IPS-18a (cell line): Measurements from ENCODE around the gene LAMA5.

Source experiments
- H3K27ac ChIP-seq: one replicate; pipeline ENCODE4 v1.5.1; 2013; ENCODE audit warnings: low read length
- H3K27me3 ChIP-seq: one replicate; pipeline ENCODE4 v1.6.1; 2013; ENCODE audit warnings: mild to moderate bottlenecking, low read length; ENCODE audit not compliant: control insufficient read depth, insufficient read depth
- H3K36me3 ChIP-seq: one replicate; pipeline ENCODE4 v1.6.1; 2013; ENCODE audit warnings: low read depth, low read length; ENCODE audit not compliant: control insufficient read depth
- H3K4me1 ChIP-seq: one replicate; pipeline ENCODE4 v1.6.1; 2013; ENCODE audit warnings: low read depth, low read length; ENCODE audit not compliant: control insufficient read depth
- H3K4me3 ChIP-seq: one replicate; pipeline ENCODE4 v1.5.1; 2013; ENCODE audit warnings: low read length
- H3K9ac ChIP-seq: one replicate; pipeline ENCODE4 v1.6.1; 2013; ENCODE audit warnings: mild to moderate bottlenecking, low read length, moderate library complexity
- H3K9me3 ChIP-seq: one replicate; pipeline ENCODE4 v1.6.1; 2013; ENCODE audit warnings: low read depth, low read length; ENCODE audit not compliant: control insufficient read depth

The LAMA5 gene

GRCh38 chr20:62330576-62331317 is 36.4 kb downstream of the LAMA5 start:
- no peaks in the 10 kb centered on the region for H3K27me3 ChIP-seq
- no peak overlapping the region for H3K9ac ChIP-seq
- H3K36me3 ChIP-seq, result peaks cover 55% of the 10 kb centered on the region
- H3K4me3 ChIP-seq, result no peak overlapping the region
- no peaks in the 10 kb centered on the region for H3K9me3 ChIP-seq
- H3K4me1 ChIP-seq, result no peaks in the 10 kb centered on the region
- no peak overlapping the region for H3K27ac ChIP-seq

GRCh38 chr20:62329389-62330377 is 37.4 kb downstream of the LAMA5 start:
- Histone ChIP-seq H3K27ac (no peak overlapping the region), H3K9ac (no peak overlapping the region), H3K9me3 (no peaks in the 10 kb centered on the region), H3K4me3 (no peak overlapping the region), H3K27me3 (no peaks in the 10 kb centered on the region), H3K36me3 (peaks cover 62% of the 10 kb centered on the region), H3K4me1 (no peaks in the 10 kb centered on the region)

GRCh38 chr20:62328684-62329388 is 38.3 kb downstream of the LAMA5 start:
- Histone ChIP-seq H3K4me1 (no peaks in the 10 kb centered on the region), H3K36me3 (peaks cover 70% of the 10 kb centered on the region), H3K27me3 (no peaks in the 10 kb centered on the region), H3K9me3 (no peaks in the 10 kb centered on the region), H3K4me3 (no peak overlapping the region), H3K27ac (no peak overlapping the region), H3K9ac (no peak overlapping the region)

GRCh38 chr20:62327726-62328495 is 39.2 kb downstream of the LAMA5 start:
- Histone ChIP-seq H3K9ac (no peak overlapping the region), H3K4me3 (no peak overlapping the region), H3K9me3 (no peaks in the 10 kb centered on the region), H3K27me3 (no peaks in the 10 kb centered on the region), H3K4me1 (no peaks in the 10 kb centered on the region), H3K36me3 (peaks cover 69% of the 10 kb centered on the region), H3K27ac (no peak overlapping the region)

- no peak overlapping the region for H3K9ac ChIP-seq
- no peak overlapping the region for H3K27ac ChIP-seq
- no peaks in the 10 kb centered on the region for H3K4me1 ChIP-seq
- H3K27me3 ChIP-seq, result no peaks in the 10 kb centered on the region
- no peak overlapping the region for H3K4me3 ChIP-seq
- H3K36me3 ChIP-seq, result peaks cover 64% of the 10 kb centered on the region
- H3K9me3 ChIP-seq, result no peaks in the 10 kb centered on the region
Measured at GRCh38 chr20:62326959-62327725, 40.0 kb downstream of the LAMA5 start.

GRCh38 chr20:62326559-62326958 is 40.6 kb downstream of the LAMA5 start:
- H3K4me1 ChIP-seq, result no peaks in the 10 kb centered on the region
- no peaks in the 10 kb centered on the region for H3K9me3 ChIP-seq
- no peak overlapping the region for H3K9ac ChIP-seq
- H3K27ac ChIP-seq, result no peak overlapping the region
- H3K4me3 ChIP-seq, result no peak overlapping the region
- no peaks in the 10 kb centered on the region for H3K27me3 ChIP-seq
- peaks cover 58% of the 10 kb centered on the region for H3K36me3 ChIP-seq

GRCh38 chr20:62325172-62325905 is 41.8 kb downstream of the LAMA5 start:
- H3K4me3 ChIP-seq, result no peak overlapping the region
- H3K4me1 ChIP-seq, result no peaks in the 10 kb centered on the region
- peaks cover 60% of the 10 kb centered on the region for H3K36me3 ChIP-seq
- no peak overlapping the region for H3K27ac ChIP-seq
- no peak overlapping the region for H3K9ac ChIP-seq
- no peaks in the 10 kb centered on the region for H3K9me3 ChIP-seq
- H3K27me3 ChIP-seq, result no peaks in the 10 kb centered on the region

- no peak overlapping the region for H3K4me3 ChIP-seq
- no peaks in the 10 kb centered on the region for H3K27me3 ChIP-seq
- no peak overlapping the region for H3K9ac ChIP-seq
- no peaks in the 10 kb centered on the region for H3K4me1 ChIP-seq
- H3K9me3 ChIP-seq, result no peaks in the 10 kb centered on the region
- H3K27ac ChIP-seq, result no peak overlapping the region
- H3K36me3 ChIP-seq, result peaks cover 54% of the 10 kb centered on the region
Measured at GRCh38 chr20:62323980-62324906, 42.9 kb downstream of the LAMA5 start.

- Histone ChIP-seq H3K4me1 (no peaks in the 10 kb centered on the region), H3K4me3 (no peak overlapping the region), H3K36me3 (peaks cover 52% of the 10 kb centered on the region), H3K27ac (no peak overlapping the region), H3K27me3 (no peaks in the 10 kb centered on the region), H3K9ac (no peak overlapping the region), H3K9me3 (no peaks in the 10 kb centered on the region)
Measured at GRCh38 chr20:62323146-62323979, 43.7 kb downstream of the LAMA5 start.
